ENCODE results near the gene MAP3K19. TPM values are rescaled to one million over a fixed set of nuclear protein-coding genes. Genes with fewer than 3 reads are reported as not detected.
"Not testable (repeated sequence)": the region's sequence is repeated elsewhere in the genome, so short reads cannot be mapped to it uniquely, and the experiment has no call there.

MAP3K19 gene
- total RNA-seq, 2 experiments from 2014 or later: not detected

DNA sequence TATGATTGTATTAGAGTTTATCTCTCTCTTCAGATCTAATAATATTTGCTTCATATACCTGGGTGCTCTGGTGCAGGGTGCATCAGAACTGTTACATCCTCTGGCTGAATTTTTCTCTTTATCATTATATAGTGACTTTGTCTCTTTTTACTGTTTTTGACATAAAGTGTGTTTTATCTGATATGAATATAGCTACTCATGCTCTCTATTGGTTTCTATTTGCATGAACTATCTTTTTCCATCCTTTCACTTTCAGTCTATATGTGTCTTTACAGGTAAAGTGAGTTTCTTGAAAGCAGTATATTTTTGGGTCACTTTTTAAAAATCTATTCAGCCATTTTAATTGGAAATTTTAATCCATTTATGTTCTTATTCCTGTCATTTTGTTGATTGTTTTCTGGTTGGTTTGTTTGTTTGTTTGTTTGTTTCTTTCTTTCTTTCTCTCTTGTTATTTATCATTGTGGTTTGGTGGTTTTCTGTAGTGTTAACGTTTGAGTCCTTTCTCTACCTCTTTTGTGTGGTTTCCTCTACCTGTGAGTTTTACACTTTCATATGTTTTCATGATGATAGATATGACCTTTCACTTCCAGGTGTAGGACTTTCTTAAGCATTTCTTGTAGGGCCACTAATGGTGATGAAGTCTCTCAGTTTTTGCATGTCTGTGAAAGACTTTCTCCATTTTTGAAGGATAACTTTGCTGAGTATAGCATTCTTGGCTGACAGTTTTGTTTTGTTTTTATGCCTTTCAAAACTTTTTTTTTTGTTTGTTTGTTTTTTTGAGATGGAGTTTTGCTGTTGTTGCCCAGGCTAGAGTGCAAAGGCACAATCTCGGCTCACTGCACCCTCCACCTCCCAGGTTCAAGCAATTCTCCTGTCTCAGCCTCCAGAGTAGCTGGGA, 73.8 kb downstream of the MAP3K19 start:
- Mint-ChIP-seq H3K4me3 (no peak overlapping the region), H3K36me3 (ENCODE audit: low read depth) (peaks cover 26% of the 10 kb centered on the region), H3K4me1 (peaks cover 17% of the 10 kb centered on the region), H3K27ac (peak overlapping the region; percentile 21), H3K9me3 (peaks cover 47% of the 10 kb centered on the region), H3K27me3 (peaks cover 10% of the 10 kb centered on the region)
- no peak for DNase-seq
- ChIA-PET POLR2A (no interaction called here), CTCF (no interaction called here)

GRCh38 chr2:134967166-134967565, 80.1 kb downstream of the MAP3K19 start:
- H3K9me3 Mint-ChIP-seq: peaks cover 21% of the 10 kb centered on the region
- H3K4me3 Mint-ChIP-seq; H3K27ac Mint-ChIP-seq; H3K36me3 Mint-ChIP-seq (ENCODE audit: low read depth); H3K27me3 Mint-ChIP-seq; CTCF ChIA-PET; H3K4me1 Mint-ChIP-seq; POLR2A ChIA-PET: not testable (repeated sequence)
- peak; percentile 7 for DNase-seq

DNA sequence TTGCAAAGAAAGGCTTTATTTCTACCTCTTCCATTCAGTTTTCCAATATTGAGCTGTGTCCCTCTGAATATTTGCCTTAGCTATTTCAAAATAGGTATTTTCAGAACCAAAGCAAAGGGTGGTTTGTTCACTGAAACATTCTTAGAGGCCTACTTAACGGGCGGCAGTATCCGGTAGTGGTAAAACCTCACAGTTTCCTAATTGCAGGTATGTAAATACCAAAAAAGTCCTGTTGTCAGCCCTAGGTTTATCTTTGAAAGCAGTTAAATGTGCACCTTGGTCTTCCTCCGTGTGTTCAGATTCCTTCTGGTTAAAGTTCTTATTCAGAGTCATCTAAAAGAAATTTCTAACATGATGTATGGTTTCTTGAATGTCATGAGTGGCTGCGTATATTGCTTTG, 89.8 kb downstream of the MAP3K19 start:
- H3K36me3 Mint-ChIP-seq (ENCODE audit: low read depth): peaks cover 36% of the 10 kb centered on the region
- peaks cover 9% of the 10 kb centered on the region for H3K4me1 Mint-ChIP-seq
- H3K4me3 Mint-ChIP-seq: no peak overlapping the region
- no peaks in the 10 kb centered on the region for H3K9me3 Mint-ChIP-seq
- POLR2A ChIA-PET: no interaction called here
- CTCF ChIA-PET: interaction anchor here (1.0 kb wide), 1 partner anchor 9 kb away, joined by 3 read pairs; no protein-coding TSS in a partner anchor
- no peaks in the 10 kb centered on the region for H3K27me3 Mint-ChIP-seq
- no peak overlapping the region for H3K27ac Mint-ChIP-seq
- DNase-seq: no peak

DNA sequence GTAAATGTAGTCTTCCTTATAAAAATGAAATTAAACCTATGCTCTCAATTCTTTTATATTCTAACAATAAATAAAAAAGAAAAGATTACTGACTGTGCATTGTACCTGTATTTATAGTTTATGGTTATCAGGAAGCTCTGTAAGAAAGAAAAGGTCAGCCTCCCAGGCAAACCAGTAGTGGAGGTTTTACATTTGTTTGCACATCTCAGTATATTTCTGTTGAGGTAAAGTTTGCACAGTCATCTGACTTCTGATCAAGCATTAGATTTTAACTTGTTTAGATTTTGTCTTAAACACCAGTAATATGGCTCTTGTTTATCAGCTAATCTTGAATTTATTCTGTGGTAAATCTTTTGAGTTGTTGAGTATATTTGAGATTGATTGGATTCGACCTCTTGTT, 91.5 kb downstream of the MAP3K19 start:
- ChIA-PET CTCF (no interaction called here), POLR2A (no interaction called here)
- DNase-seq: no peak
- no peaks in the 10 kb centered on the region for H3K9me3 Mint-ChIP-seq
- H3K4me1 Mint-ChIP-seq: peaks cover 11% of the 10 kb centered on the region
- peaks cover 51% of the 10 kb centered on the region for H3K36me3 Mint-ChIP-seq (ENCODE audit: low read depth)
- H3K27me3 Mint-ChIP-seq: no peaks in the 10 kb centered on the region
- H3K27ac Mint-ChIP-seq: no peak overlapping the region
- no peak overlapping the region for H3K4me3 Mint-ChIP-seq

GRCh38 chr2:134954065-134954464, 93.2 kb downstream of the MAP3K19 start:
- Mint-ChIP-seq H3K27ac (peak overlapping the region; percentile 64), H3K36me3 (ENCODE audit: low read depth) (peaks cover 62% of the 10 kb centered on the region), H3K4me3 (no peak overlapping the region), H3K4me1 (peaks cover 24% of the 10 kb centered on the region), H3K9me3 (no peaks in the 10 kb centered on the region), H3K27me3 (no peaks in the 10 kb centered on the region)
- DNase-seq: no peak
- CTCF ChIA-PET: no interaction called here
- POLR2A ChIA-PET: no interaction called here

GRCh38 chr2:134952608-134953007, 94.6 kb downstream of the MAP3K19 start:
- POLR2A ChIA-PET: no interaction called here
- CTCF ChIA-PET: no interaction called here
- no peak for DNase-seq
- peaks cover 69% of the 10 kb centered on the region for H3K36me3 Mint-ChIP-seq (ENCODE audit: low read depth)
- no peak overlapping the region for H3K27ac Mint-ChIP-seq
- H3K27me3 Mint-ChIP-seq: no peaks in the 10 kb centered on the region
- H3K9me3 Mint-ChIP-seq: no peaks in the 10 kb centered on the region
- H3K4me3 Mint-ChIP-seq: no peak overlapping the region
- peaks cover 30% of the 10 kb centered on the region for H3K4me1 Mint-ChIP-seq

DNA sequence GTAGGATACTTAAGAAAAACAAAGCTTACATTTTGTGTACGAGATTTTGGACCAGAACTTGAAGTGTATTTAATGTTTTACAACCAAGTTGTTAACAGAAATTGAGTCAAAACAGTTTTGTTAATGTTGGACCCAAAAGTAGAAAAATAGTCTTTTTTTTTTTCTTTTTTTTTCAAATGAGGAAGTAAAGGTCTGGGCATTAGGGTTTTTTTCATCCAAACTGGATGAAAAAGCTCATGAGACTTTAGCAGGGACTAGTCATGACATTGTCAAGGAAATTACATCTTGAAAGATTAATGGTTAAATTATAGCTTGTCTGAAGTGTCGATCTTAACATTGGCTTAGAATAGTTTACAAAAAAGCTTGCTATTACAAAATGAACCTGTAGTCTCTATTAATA, 96.4 kb downstream of the MAP3K19 start:
- POLR2A ChIA-PET: interaction anchor here (0.7 kb wide), 1 partner anchor 795 kb away, joined by 5 read pairs; no protein-coding TSS in a partner anchor
- H3K4me1 Mint-ChIP-seq: peaks cover 31% of the 10 kb centered on the region
- CTCF ChIA-PET: interaction anchor here (0.7 to 1.2 kb wide), 2 partner anchors 803 to 822 kb away, joined by 3 to 5 read pairs; no protein-coding TSS in a partner anchor
- no peak overlapping the region for H3K27ac Mint-ChIP-seq
- H3K36me3 Mint-ChIP-seq (ENCODE audit: low read depth): peaks cover 67% of the 10 kb centered on the region
- DNase-seq: no peak
- no peak overlapping the region for H3K4me3 Mint-ChIP-seq
- no peaks in the 10 kb centered on the region for H3K27me3 Mint-ChIP-seq
- H3K9me3 Mint-ChIP-seq: no peaks in the 10 kb centered on the region

DNA sequence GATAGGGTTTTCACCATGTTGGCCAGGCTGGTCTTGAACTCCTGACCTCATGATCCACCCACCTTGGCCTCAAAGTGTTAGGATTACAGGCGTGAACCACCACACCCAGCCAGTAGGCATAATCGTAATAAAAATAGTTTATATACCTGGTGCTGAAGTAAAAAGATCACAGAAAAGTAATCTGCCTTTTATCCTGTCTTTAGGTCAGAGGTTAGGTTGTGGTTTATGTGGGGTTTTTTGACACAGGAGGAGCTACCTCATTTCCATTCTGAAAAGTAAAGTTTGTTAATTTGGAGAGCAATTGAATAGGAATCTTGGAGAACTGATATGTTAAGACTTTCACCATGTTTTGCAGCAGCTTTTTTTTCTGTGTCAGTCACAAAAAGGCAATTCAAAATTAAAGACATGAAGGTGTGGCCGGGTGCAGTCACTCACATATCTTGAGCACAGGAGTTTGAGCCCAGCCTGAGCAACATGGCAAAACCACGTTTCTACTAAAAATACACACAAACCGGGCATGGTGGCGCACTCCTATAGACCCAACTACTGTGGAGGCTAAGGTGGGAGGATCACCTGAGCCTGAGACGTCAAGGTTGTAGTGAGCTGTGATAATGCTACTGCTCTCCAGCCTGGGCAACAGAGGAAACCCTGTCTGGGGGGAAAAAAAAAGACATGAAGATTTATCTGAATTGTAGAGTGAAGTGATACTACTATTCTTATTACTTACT, 97.1 kb downstream of the MAP3K19 start:
- DNase-seq: no peak
- Mint-ChIP-seq H3K27ac (peak overlapping the region; percentile 61), H3K4me3 (no peak overlapping the region), H3K9me3 (no peaks in the 10 kb centered on the region), H3K4me1 (peaks cover 32% of the 10 kb centered on the region), H3K27me3 (no peaks in the 10 kb centered on the region), H3K36me3 (ENCODE audit: low read depth) (peaks cover 73% of the 10 kb centered on the region)
- POLR2A ChIA-PET: interaction anchor here (0.7 kb wide), 1 partner anchor 496 kb away, joined by 3 read pairs; no protein-coding TSS in a partner anchor
- CTCF ChIA-PET: interaction anchor here (0.7 to 1.2 kb wide), 2 partner anchors 803 to 821 kb away, joined by 3 to 5 read pairs; no protein-coding TSS in a partner anchor

DNA sequence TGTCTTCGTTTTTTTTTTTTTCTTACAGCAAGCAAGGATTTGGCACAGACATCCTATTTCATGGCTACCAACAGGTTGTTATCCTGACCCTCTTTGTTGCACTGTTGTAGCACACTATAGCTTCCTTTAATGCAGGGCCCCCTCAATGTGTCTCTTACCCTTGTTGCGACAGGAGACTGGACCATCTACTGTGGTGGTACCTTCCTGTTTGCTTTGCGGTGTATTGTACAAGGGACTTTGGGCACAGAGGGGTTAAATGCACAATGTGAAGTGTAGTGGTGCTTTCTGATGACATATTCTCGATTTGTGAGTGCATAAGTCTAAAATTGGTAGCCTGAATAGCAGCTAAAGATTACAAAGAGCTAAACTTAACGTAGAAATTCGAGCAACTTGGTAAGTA, 101.2 kb downstream of the MAP3K19 start:
- POLR2A ChIA-PET: no interaction called here
- no peak for DNase-seq
- Mint-ChIP-seq H3K9me3 (no peaks in the 10 kb centered on the region), H3K27ac (no peak overlapping the region), H3K4me1 (peaks cover 24% of the 10 kb centered on the region), H3K4me3 (no peak overlapping the region), H3K36me3 (ENCODE audit: low read depth) (peaks cover 55% of the 10 kb centered on the region), H3K27me3 (no peaks in the 10 kb centered on the region)
- CTCF ChIA-PET: interaction anchor here (0.6 kb wide), 1 partner anchor 1438 kb away, joined by 3 read pairs; no protein-coding TSS in a partner anchor

- Mint-ChIP-seq H3K4me1 (peaks cover 18% of the 10 kb centered on the region), H3K36me3 (ENCODE audit: low read depth) (peaks cover 53% of the 10 kb centered on the region)
Measured at GRCh38 chr2:134944975-134945374, 102.3 kb downstream of the MAP3K19 start.

GRCh38 chr2:134943540-134943939, 103.7 kb downstream of the MAP3K19 start:
- CTCF ChIA-PET: no interaction called here
- H3K27me3 Mint-ChIP-seq: no peaks in the 10 kb centered on the region
- no peak for DNase-seq
- H3K4me3 Mint-ChIP-seq: no peak overlapping the region
- POLR2A ChIA-PET: interaction anchor here (0.6 kb wide), 1 partner anchor 1033 kb away, joined by 3 read pairs; no protein-coding TSS in a partner anchor
- no peaks in the 10 kb centered on the region for H3K9me3 Mint-ChIP-seq
- peaks cover 52% of the 10 kb centered on the region for H3K36me3 Mint-ChIP-seq (ENCODE audit: low read depth)
- peaks cover 12% of the 10 kb centered on the region for H3K4me1 Mint-ChIP-seq
- H3K27ac Mint-ChIP-seq: no peak overlapping the region

More at GRCh38 chr2:134944975-134945374, 102.3 kb downstream of the MAP3K19 start:
- no peaks in the 10 kb centered on the region for H3K27me3 Mint-ChIP-seq
- no peaks in the 10 kb centered on the region for H3K9me3 Mint-ChIP-seq
- POLR2A ChIA-PET: no interaction called here
- H3K27ac Mint-ChIP-seq: no peak overlapping the region
- no peak for DNase-seq
- H3K4me3 Mint-ChIP-seq: no peak overlapping the region
- CTCF ChIA-PET: no interaction called here

DNA sequence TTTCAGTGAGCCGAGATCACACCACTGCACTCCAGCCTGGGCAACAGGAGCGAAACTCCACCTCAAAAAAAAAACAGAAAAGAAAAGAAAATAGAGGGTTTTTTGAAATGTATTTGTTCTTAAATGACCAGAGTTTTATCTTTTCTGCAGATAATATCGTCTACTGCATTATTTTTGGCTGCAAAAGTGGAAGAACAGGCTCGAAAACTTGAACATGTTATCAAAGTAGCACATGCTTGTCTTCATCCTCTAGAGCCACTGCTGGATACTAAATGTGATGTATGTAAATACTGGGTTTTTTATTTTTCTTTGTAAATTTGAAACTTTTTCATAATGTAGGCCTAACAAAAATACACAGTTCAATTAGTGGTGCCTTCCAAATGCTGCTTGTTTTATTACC, 110.6 kb downstream of the MAP3K19 start:
- Mint-ChIP-seq H3K4me3 (no peak overlapping the region), H3K9me3 (no peaks in the 10 kb centered on the region), H3K27me3 (no peaks in the 10 kb centered on the region), H3K27ac (peak overlapping the region; percentile 46), H3K36me3 (ENCODE audit: low read depth) (peaks cover 47% of the 10 kb centered on the region), H3K4me1 (peaks cover 42% of the 10 kb centered on the region)
- ChIA-PET CTCF (no interaction called here), POLR2A (no interaction called here)
- no peak for DNase-seq

DNA sequence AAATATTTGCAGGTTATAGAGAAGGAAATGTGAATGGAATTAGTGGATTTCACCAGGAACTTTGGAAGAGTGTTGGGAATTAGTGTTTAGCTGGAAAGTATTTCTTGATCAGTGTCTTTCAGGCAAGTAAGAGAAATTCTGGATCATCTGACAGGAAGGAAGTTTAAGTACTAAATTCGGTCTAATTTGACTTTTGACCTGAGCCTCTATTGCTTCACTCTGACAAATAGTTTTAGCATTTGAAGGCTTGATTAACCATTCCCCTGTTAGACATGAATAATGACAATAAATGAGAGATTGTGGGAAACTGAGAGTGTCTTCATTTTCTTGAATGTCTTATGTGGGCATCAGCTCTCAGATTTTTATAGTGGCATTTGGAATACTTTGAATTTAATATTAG, 112.6 kb downstream of the MAP3K19 start:
- Mint-ChIP-seq H3K4me3 (no peak overlapping the region), H3K27ac (peak overlapping the region; percentile 11), H3K4me1 (peaks cover 51% of the 10 kb centered on the region), H3K9me3 (no peaks in the 10 kb centered on the region), H3K36me3 (ENCODE audit: low read depth) (peaks cover 44% of the 10 kb centered on the region), H3K27me3 (no peaks in the 10 kb centered on the region)
- DNase-seq: no peak
- CTCF ChIA-PET: no interaction called here
- POLR2A ChIA-PET: no interaction called here
